ENCODE results near the gene DNMT1.
"Not testable (repeated sequence)": the region's sequence is repeated elsewhere in the genome, so short reads cannot be mapped to it uniquely, and the experiment has no call there.

DNMT1 gene

DNA sequence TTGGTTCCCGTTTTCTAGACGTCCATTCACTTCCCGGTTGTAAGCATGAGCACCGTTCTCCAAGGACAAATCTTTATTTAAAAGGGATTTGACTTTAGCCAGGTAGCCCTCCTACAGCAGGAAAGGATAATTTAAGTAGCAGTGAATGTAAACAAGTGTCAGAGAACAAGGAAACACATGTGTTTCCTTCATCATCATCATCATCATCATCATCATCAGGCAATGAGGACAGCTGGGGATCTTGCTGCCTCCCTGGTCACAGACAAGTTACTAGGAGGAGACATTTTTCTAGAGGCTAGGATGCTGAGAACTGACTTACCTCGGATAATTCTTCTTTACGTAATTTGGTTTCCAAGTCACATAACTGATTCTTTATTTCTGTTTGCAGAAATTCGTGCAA is 14.3 kb downstream of the DNMT1 start:
- no peak for FAIRE-seq

DNA sequence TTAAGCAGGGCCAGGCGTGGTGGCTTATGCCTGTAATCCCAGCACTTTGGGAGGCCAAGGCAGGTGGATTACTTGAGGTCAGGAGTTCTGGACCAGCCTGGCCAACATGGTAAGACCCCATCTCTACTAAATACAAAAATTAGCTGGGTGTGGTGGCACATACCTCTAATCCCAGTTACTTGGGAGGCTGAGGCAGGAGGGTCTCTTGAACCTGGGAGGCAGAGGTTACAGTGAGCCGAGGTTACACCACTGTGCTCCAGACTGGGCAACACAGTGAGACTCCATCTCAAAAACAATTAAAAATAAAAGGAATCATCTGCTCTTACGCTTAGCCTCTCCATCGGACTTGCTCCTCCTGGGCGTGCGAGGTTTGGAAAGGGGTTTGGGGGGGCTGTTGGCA is 14.7 kb downstream of the DNMT1 start:
- not testable (repeated sequence) for FAIRE-seq

DNA sequence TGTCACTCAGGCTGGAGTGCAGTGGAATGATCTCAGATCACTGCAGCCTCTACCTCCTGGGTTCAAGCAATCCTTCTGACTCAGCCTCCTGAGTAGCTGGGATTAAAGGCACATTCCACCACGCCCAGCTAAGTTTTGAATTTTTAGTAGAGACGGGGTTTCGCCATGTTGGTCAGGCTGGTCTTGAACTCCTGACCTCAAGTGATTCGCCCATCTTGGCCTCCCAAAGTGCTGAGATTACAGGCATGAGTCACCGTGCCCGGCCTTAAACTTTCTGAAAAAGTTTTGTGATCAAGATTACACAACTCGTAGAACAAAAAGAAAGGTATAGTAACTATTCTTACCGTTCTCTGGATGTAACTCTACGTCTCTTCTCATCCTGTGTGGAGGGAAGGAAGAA is 21.2 kb downstream of the DNMT1 start:
- FAIRE-seq, result no peak

DNA sequence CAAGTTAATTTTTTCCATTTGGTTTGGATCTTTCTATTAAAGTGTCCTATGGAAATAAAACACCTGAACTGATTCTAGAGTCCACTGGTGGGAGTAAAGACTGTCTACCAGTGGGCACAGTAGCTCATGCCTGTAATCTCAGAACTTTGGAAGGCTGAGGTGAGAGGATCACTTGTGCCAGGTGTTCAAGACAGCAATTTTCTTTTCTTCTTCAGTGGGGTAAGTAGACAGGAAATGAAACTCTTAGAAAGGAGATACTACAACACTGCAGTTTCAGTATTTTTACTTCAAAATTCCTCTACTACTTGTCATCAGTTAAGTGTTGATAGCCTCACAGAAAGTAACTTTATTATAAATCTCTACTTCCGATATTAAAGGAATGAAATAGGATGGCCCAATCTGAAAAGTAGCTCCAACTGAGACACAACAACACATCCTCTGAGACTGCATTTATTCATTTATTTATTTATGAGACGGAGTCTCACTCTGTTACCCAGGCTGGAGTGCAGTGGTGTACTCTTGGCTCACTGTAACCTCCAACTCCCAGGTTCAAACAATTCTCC is 26.3 kb downstream of the DNMT1 start:
- no peak for FAIRE-seq

DNA sequence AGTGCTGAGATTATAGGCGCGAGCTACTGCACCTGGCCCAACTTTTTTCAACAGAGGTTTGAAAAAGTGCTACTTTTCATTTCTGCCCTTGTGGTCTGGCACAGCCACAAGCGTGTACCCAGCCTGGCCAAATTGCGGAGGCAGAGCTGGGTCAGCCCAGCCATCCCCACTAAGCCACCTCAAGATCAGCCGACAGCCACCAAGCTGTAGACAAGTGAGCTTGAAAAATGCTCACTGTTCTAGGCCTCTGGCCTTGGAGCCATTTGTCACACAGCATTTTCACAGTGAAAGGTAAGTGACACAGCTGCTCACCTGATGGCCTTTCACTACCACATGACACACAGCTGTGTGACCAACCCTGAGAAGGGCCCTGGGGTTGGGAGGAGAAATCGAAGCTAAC is 27.3 kb downstream of the DNMT1 start:
- no peak for FAIRE-seq

DNA sequence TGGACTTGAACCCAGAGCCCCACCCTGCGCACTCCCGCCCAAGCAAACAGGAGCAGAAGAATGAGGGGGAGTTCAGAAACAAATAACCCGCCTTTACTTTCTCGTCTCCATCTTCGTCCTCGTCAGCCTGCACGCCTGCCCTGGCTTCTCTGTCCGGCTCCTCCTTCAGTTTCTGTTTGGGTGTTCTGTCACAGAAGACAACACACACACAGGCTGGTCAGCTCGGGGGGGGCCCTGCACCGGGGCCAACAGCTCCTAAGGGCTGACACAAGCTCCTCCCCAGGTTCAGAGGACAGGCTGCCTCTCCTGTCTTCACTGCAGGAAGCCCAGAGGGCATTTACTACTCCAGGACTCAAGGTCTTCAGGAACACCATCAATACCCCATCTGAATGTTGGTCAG is 28.3 kb downstream of the DNMT1 start:
- FAIRE-seq, result not testable (repeated sequence)

DNA sequence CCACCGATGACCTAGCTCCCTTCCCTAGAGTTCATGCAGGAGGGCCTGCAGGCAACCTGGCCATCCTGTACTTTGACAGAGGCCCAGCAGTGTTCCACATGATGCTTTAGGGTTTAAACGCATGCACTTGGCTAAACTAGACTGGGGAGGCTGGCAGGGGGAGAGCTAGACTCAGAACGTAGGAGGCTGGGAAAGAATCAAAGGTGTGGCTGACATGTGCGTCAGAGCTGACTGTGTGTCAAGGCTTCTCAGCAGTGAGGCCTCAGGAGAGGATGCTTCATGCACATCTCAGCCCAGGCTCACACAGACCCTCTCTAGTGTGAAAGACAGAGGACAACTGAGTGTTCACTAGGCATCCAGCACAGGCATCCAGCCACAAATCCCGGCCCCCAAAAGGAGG is 28.7 kb downstream of the DNMT1 start:
- FAIRE-seq, result no peak

DNA sequence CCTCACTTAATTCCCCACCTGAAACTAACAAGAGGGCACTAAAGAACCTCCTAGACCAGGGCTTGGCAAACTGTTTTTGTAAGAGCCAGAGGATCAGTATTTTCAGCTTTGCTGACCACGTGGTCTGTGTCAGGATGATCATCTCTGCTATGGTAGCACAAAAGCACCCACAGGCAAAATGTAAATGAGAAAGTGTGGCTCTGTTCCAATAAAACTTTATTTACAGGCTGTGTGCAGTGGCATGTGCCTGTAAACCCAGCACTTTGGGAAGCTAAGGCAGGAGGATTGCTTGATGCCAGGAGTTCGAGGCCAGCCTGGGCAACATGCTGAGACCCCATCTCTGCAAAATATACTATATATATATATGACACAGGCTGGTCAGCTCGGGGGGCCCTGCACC is 31.2 kb downstream of the DNMT1 start:
- no peak for FAIRE-seq

DNA sequence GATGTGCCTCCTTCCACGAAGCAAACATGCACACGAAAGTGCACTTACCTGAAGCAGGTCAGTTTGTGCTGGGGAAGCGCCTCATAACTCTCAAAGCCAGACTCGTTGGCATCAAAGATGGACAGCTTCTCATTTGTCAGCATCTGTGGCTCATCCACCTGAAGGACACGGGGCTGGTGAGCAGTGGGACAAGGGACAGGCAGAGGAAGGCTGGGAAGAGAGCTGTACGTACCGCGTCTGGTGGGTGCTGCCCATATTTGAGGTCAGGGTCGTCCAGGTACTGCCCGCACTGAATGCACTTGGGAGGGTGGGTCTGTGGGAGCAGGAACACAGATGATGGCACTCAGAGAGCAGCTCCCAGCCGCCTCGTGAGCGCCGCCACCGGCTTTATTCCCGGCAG is 35.1 kb downstream of the DNMT1 start:
- FAIRE-seq, result no peak

DNA sequence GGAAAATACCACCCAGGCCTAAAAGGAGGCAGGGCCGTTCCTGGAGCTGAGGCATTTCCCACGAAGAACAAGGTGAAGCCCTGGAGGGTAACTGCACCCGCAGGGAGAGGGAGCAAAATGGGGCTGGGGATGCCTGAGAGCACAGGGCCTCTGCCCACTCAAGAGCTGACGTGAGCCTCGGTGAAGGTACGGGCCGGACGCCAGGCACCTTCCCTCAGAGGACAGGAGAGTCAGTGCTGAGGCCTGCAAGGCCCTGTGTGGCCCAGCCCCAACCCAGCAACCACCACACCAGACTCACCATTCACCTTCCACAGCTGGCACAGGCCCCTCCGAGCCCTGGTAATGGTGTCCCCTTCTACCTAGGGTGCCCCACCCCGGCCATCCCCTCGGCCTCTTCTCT is 36.3 kb downstream of the DNMT1 start:
- FAIRE-seq, result no peak

DNA sequence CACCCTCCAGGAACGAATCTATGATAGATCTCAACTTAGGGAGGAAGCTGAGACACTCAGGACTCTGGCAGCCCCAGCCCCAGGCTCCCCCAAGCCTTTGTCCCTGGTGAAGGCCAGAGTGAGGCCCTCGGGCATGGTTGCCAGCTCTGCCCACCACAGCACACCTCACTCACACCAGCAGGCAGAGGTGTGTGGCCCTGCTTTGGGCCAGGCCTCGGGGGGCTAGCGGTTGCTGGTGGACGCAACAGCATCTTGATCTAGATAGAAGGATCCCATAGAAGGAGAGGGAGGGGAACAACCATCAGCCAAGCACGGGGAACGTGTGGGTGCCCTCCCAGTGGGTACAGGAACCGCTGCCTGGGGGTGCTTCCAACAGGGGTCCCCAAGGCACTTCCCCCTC is 36.7 kb downstream of the DNMT1 start:
- FAIRE-seq, result no peak

DNA sequence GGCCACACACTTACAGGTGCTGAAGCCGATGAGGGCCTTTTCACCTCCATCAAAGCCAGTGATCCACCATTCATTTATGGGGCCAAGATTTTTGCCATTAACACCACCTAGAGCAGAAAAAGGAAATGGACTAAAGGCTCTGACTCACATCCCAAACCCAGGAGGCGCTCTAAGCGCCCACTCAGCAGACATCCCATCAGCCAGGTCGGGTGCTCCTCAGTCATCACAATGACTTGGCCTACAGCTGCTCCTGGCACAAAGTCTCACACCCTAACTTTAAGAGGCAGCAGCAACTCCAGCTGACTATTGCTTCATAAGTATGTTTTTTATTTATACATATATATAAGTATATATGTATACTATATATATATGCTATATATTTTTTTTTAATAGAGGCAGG is 38.9 kb downstream of the DNMT1 start:
- no peak for FAIRE-seq

DNA sequence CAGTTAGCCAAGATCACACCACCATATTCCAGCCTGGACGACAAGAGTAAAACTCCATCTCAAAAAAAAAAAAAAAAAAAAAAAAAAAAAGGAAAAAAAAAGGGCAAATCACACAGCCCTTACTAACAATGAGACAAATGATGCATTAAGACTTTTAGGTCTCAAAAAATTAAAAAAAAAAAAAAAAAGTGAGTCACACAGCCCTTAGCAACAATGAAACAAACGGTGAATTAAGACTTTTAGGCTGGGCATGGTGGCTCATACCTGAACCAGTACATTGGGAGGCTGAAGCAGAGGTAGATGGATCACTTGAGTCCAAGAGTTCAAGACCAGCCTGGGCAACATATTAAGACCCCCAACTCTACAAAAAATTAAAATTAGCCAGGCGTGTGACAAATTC is 42.7 kb downstream of the DNMT1 start:
- FAIRE-seq, result no peak

DNA sequence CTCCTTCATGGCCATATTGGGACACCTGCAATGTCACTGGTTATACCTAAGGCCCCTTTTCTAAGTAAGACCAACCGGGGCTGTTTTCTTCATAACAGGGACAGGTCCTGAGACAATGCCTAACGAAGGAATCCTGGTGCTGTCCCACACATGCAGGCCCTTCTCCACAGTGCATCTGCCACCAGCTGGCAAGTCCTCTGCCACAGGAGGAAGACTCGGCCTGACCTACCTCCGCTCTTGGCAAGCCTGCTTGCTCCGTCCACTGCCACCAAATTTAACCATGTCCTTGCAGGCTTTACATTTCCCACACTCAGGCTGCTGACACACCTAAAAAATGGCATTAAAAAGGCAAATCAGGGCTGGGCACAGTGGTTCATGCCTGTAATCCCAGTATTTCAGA is 43.2 kb downstream of the DNMT1 start:
- FAIRE-seq, result no peak

DNA sequence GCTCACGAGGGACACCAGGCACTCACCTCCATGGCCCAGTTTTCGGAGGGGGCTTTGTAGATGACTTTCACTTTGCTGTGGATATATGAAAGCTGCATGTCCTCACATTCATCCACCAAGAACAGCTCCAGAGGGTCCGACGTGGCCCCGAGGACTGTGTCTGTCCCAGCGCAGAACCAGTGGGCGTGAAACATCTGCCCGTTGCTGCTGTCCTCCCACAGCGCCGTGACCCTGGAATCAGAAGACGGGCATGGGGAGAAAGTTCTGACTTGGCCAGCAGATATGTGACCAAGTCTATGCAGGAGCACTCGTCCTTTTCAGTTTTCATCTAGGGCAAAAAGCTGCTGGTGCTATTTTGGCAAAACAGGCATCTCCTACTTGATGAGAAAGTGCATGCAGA is 45.3 kb downstream of the DNMT1 start:
- no peak for FAIRE-seq

DNA sequence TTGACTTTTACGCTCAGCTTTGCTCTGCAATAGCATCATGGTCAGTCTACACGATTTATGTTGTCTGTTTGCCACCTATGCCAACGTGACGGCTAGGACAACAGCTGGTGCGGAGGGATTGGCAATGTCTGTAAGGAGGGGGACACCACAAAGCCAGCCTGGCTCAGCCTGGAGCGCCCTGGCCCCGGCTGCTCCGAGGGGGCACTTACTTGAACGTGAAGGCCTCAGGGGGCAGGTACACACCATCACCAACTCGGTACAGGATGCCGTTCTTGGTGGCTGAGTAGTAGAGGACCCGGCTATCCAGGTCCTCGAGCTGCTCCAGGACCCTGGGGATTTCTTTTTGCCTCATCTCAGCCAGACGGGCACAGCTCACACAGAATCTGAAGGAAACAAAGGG is 48.6 kb downstream of the DNMT1 start:
- no peak for FAIRE-seq

DNA sequence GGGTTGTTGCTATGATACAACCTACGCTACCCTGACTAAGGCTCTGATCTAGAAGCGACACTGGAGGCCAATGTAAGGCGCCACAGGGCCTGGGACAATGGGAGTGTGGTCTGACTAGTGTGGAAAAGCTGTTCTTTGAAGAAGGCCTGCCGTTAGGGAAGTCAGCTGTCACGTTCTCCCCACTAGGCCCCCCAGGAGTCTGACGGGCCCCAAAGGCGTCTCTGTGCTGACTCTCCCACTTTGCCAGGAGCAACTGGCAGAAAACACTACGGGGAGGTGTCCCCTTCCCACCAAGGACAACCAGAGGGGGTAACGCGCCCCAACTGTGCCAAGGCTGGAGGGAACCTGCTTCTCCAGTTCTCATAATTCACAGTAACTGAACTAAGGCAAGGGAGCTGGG is 49.7 kb downstream of the DNMT1 start:
- FAIRE-seq, result no peak

DNA sequence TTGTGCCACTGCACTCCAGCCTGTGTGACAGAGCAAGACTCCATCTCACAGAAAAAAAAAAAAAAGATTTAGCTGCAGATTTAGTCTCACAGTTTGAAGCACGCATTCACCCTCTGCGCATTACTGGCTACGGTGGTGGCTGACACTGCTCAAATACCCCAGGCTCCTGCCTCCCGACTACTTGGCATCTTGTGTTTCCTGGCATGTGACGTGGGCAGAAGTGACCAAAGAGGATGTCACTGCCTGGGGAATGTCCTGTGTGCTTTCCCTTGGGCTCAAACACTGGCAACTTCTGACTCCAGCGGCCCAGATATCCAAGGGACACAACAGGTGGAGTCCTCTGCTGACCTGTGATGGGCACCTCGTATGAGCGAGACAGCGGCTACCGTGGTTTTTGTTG is 50.4 kb downstream of the DNMT1 start:
- FAIRE-seq, result no peak

DNA sequence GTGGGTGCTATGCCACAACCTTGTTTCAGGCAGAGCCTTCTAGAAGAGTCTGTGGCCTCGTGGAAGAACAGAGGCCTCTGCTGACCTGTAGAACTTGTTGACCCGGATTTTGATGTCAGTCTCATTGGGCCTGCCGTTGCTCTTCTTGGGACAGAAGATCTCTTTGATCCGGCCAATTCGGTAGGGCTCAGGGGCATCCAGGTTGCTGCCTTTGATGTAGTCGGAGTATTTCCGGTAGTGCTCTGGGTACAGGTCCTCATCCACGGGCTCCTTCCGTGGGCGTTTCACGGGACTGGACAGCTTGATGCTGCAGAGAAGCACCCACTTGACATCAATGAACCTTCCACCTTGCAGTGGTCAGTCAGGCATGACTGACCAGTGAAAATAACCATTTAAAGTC is 51.1 kb downstream of the DNMT1 start:
- no peak for FAIRE-seq

DNA sequence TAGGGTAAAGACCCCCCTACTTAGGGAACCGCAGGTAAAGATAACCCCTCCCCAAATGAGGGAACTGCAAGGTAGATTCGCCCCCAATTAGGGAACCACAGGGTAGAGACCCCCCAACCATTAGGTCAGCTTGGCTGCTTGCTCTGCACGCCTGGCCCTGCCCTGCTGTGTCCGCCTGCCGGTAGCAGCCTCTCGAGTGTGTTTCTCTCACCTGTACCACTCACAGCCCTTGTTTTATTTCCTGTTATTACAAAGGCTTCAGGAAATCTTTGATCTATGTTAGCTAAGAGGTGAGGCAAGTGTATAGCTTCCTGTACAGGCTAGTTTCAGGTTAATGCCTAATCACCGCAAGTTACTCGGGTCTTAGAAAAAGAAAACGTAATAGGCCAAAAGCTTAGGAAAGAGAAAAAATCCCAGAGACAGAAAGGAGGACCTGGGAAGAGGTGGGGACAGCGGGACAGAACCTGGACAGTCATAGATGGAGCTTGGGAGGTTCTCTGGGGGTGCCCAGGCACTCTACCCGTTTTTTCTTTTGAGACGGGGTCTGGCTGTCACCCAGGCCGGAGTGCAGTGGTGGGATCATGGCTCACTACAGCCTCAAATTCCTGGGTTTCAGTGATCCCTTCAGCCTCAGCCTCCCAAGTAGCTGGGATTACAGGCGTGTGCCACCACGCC is 51.9 kb downstream of the DNMT1 start:
- FAIRE-seq, result no peak

DNA sequence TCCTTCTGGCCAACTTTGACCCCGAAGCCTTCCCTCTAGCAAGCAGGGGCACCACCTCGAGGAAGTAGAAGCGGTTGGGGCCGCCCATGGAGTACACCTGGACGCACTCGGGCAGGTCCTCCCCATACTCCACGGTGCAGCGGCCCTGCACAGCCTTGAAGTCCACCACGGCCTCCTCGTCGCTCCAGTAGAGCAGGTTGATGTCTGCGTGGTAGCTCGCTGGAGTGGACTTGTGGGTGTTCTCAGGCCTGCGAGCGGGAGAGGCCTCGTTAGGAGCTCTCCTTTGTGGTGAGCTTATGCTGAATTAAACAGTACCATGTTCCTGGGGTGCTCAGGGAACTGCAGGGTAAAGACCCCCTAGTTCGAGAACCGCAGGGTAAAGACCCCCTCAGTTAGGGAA is 52.8 kb downstream of the DNMT1 start:
- FAIRE-seq, result no peak

DNA sequence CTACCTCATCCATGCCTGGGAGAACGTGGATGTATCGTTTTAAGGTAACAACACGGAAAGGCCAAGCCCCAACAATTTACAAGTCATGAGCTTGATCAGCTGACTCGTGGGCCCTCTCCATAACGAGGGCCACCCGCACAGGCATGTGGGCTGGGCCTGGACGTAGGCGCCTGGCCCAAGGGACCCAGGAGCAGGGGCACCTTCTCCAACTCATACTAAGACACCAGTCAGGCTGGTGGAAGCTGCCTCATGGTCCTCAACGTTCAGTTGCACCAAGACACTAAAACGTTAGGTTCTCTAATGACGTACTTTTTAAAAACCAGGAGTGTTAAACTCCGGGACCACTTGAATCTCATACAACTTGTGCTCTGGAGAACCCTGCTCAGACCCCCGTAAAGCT is 53.3 kb downstream of the DNMT1 start:
- FAIRE-seq, result no peak

DNA sequence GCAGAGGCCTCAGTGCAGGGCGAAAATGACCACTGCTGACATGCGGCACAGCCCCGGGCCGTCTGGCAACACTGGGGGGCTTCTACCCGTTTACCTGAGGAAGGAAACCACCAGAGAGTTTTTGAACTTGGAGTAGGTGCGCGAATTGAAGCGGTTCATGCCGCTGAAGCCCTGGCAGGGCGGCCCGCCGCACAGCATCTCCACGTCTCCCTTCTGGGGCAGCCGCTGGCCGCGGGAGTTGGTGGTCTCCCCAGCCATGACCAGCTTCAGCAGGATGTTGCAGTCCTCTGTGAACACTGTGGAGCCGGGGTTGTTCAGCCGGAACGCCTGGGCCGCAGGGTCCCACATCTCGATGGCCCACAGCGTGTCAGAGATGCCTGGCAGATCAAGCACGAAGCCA is 54.8 kb downstream of the DNMT1 start:
- FAIRE-seq, result no peak

DNA sequence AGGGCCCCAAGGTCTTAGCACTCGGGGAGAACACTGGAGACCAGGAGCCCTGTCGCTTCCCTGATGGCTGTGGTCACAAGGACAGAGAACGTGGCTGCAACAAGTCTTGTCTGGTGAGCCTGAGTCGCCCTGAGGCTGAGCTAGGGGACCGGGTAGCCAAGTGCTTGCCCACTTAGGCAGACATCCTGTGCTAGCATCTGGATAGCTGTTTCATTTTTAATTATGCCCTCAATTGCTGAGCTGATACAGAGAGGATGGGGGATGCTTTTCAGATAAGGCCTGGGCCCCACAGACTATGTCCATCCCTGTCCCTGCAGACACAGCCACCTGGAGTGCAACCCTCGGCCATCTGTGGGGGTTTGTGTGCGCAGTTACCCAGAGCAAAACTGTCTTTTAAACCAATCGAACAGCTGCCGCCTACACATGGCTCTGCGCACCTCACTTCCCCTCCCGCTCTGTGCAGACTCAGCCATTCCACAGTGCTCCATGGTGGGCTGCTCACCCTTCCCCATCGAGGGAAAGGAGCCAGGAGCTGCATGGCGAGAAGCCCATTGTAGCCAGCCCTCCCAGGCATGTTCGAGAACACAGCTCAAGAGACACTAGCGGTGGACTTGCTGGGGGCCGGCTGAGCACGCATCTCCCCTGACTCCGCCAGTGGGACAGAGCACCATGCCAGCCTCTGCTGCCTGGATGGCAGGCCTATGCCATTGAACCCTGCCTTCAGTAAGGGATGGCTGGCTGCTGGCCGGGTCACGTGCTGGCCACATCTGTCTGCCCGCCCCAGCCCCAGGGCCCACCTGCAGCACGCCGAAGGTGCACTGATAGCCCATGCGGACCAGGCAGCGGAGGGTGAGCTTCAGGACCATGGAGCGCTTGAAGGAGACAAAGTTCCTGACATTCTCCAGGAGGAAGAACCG is 55.6 kb downstream of the DNMT1 start:
- FAIRE-seq, result no peak
